Liver (tissue), 9 donors: ENCODE data around the gene NDUFA3. TPM values are rescaled to one million over a fixed set of nuclear protein-coding genes. Genes with fewer than 3 reads are reported as not detected.

Experiments used
- DNase-seq: peaks from one replicate; pipeline ENCODE4 v3.0.0-alpha.2; 2017; ENCODE audit warnings: low spot score
- H3K27ac ChIP-seq, 2 donors: one replicate each; pipeline ENCODE4 v1.7.0; 2013; ENCODE audit warnings: inconsistent platforms in 2 of 2, low read length in 2 of 2, control low read depth in 1 of 2, low read depth in 1 of 2, mild to moderate bottlenecking in 1 of 2
- H3K27me3 ChIP-seq, 4 donors: one replicate each; pipeline versions ENCODE4 v1.6.1 to v1.7.0; 2013; ENCODE audit warnings: low read length in 3 of 4, inconsistent platforms in 1 of 4, mild to moderate bottlenecking in 1 of 4, moderate library complexity in 1 of 4; ENCODE audit not compliant: control insufficient read depth in 4 of 4, insufficient read depth in 4 of 4
- H3K36me3 ChIP-seq, 4 donors: one replicate each; pipeline versions ENCODE4 v1.6.1 to v1.7.0; 2013; ENCODE audit warnings: low read length in 3 of 4, mild to moderate bottlenecking in 3 of 4, low read depth in 1 of 4, moderate library complexity in 1 of 4; ENCODE audit not compliant: control insufficient read depth in 4 of 4, insufficient read depth in 3 of 4
- H3K4me1 ChIP-seq, 4 donors: one replicate each; pipeline versions ENCODE4 v1.6.1 to v1.7.0; 2013; ENCODE audit warnings: low read length in 3 of 4, mild to moderate bottlenecking in 3 of 4, moderate library complexity in 1 of 4; ENCODE audit not compliant: control insufficient read depth in 4 of 4, insufficient read depth in 4 of 4
- H3K4me3 ChIP-seq, 3 donors: one replicate each; pipeline versions ENCODE4 v1.6.1 to v1.7.0; 2013; ENCODE audit warnings: low read length in 3 of 3, control low read depth in 1 of 3, low read depth in 1 of 3, mild to moderate bottlenecking in 1 of 3
- H3K9ac ChIP-seq, 2 donors: one replicate each; pipeline ENCODE4 v1.7.0; 2013; ENCODE audit warnings: low read length in 2 of 2, mild to moderate bottlenecking in 2 of 2, moderate library complexity in 2 of 2, control low read depth in 1 of 2, low read depth in 1 of 2
- H3K9me3 ChIP-seq, 4 donors: one replicate each; pipeline versions ENCODE4 v1.6.1 to v1.7.0; 2013; ENCODE audit warnings: low read length in 3 of 4; ENCODE audit not compliant: control insufficient read depth in 4 of 4
- ATF3 ChIP-seq: IDR thresholded peaks from 2 replicates; pipeline ENCODE4 v1.6.1; 2016; ENCODE audit warnings: antibody characterized with exemption
- CTCF ChIP-seq: fragments of 150-350 bp; IDR thresholded peaks from 2 replicates; pipeline ENCODE4 v1.5.1; 2017; ENCODE audit warnings: improper control_type of control experiment, low read depth, low read length; ENCODE audit not compliant: missing input control
- EGR1 ChIP-seq, 2 donors: IDR thresholded peaks; 2 replicates each; pipeline ENCODE4 v1.6.1; 2016 to 2018; ENCODE audit warnings: antibody characterized with exemption in 2 of 2, low read depth in 2 of 2
- FOXA1 ChIP-seq: IDR thresholded peaks from 2 replicates; pipeline ENCODE4 v1.6.1; 2016; ENCODE audit warnings: antibody characterized with exemption
- FOXA2 ChIP-seq: IDR thresholded peaks from 2 replicates; pipeline ENCODE4 v1.6.1; 2016; ENCODE audit warnings: antibody characterized with exemption
- GABPA ChIP-seq, 2 donors: IDR thresholded peaks in 1 of 2; conservative IDR thresholded peaks in 1 of 2; 2 replicates each; pipeline ENCODE4 v1.6.1; 2016; ENCODE audit warnings: antibody characterized with exemption in 2 of 2, mild to moderate bottlenecking in 1 of 2, moderate library complexity in 1 of 2
- HNF4A ChIP-seq, 2 donors: conservative IDR thresholded peaks; 2 replicates each; pipeline ENCODE4 v1.6.1; 2016; ENCODE audit warnings: antibody characterized with exemption in 2 of 2, mild to moderate bottlenecking in 2 of 2
- HNF4G ChIP-seq: IDR thresholded peaks from 2 replicates; pipeline ENCODE4 v1.6.1; 2016; ENCODE audit warnings: antibody characterized with exemption
- JUND ChIP-seq, 2 donors: IDR thresholded peaks; 2 replicates each; pipeline ENCODE4 v1.6.1; 2016; ENCODE audit warnings: antibody characterized with exemption in 2 of 2
- MAX ChIP-seq: IDR thresholded peaks from 2 replicates; pipeline ENCODE4 v1.6.1; 2016; ENCODE audit warnings: antibody characterized with exemption
- NR2F2 ChIP-seq: IDR thresholded peaks from 2 replicates; pipeline ENCODE4 v1.6.1; 2016; ENCODE audit warnings: antibody characterized with exemption
- REST ChIP-seq: IDR thresholded peaks from 2 replicates; pipeline ENCODE4 v1.6.1; 2016; ENCODE audit warnings: antibody characterized with exemption, mild to moderate bottlenecking
- RXRA ChIP-seq, 2 donors: IDR thresholded peaks; 2 replicates each; pipeline ENCODE4 v1.6.1; 2017 to 2018; ENCODE audit warnings: antibody characterized with exemption in 2 of 2, mild to moderate bottlenecking in 1 of 2
- SP1 ChIP-seq: IDR thresholded peaks from 2 replicates; pipeline ENCODE4 v1.6.1; 2018; ENCODE audit warnings: antibody characterized with exemption, mild to moderate bottlenecking
- TAF1 ChIP-seq: conservative IDR thresholded peaks from 2 replicates; pipeline ENCODE4 v1.6.1; 2016; ENCODE audit warnings: antibody characterized with exemption, mild to moderate bottlenecking
- YY1 ChIP-seq: IDR thresholded peaks from 2 replicates; pipeline ENCODE4 v1.6.1; 2016; ENCODE audit warnings: antibody characterized with exemption, mild to moderate bottlenecking
- ZBTB33 ChIP-seq: IDR thresholded peaks from 2 replicates; pipeline ENCODE4 v1.6.1; 2016; ENCODE audit warnings: antibody characterized with exemption
- WGBS: extraction: QIAGEN DNeasy Blood & Tissue Kit; methylation state at CpG from one replicate; pipeline ENCODE4 v1.1.7; 2013; 5-methylcytosine and 5-hydroxymethylcytosine counted together
- polyA plus RNA-seq, 2 donors: library from polyadenylated mRNA; stranded (reverse) in 1 of 2; unstranded in 1 of 2; fragments of 200-250 nt in 1 of 2; fragments of >200 nt in 1 of 2; fragmentation: Nextera tagmentation in 1 of 2; extraction: Ambion mirVana in 1 of 2; gene quantifications; one replicate each; pipeline versions ENCODE4 v1.2.1 to v1.2.3, GENCODE V29; 2013 to 2015
- total RNA-seq, 2 donors: library from RNA; depleted of rRNA; stranded (reverse); fragments of >200 nt; gene quantifications; one replicate each; pipeline ENCODE4 v1.2.3, GENCODE V29; 2014
- donor health status: healthy.
- donor health status: healthy.
- donor health status: healthy.
- donor health status: healthy.
- donor health status: healthy.

The NDUFA3 gene
- total and polyA plus RNA-seq, 4 donors: 5.9 to 343 (median 68.5) TPM

- peaks cover 0 to 17% (median 16%) of the 10 kb centered on the region in 4 donors for H3K36me3 ChIP-seq
- peak overlapping the region; percentile 61 to 88 (median 79) for H3K4me3 ChIP-seq
- no peak for DNase-seq
- H3K27me3 ChIP-seq: no peaks in the 10 kb centered on the region
- no peak overlapping the region for H3K27ac ChIP-seq
- no peaks in the 10 kb centered on the region for H3K9me3 ChIP-seq
- no peak overlapping the region for H3K9ac ChIP-seq
- TF ChIP-seq FOXA1 (no peak), CTCF (no peak), HNF4G (no peak), HNF4A (conservative IDR thresholded peaks at IDR 0.05) (no peak), ATF3 (no peak), SP1 (no peak), NR2F2 (no peak), FOXA2 (no peak), YY1 (no peak), RXRA (IDR thresholded peaks at IDR 0.05) (no peak)
- H3K4me1 ChIP-seq: peaks cover 3 to 35% (median 31%) of the 10 kb centered on the region in 4 donors
- 32% methylated on average over 31 of the region's 31 CpGs for WGBS
Measured at GRCh38 chr19:54138489-54139256, 36.0 kb downstream of the NDUFA3 start.

- TF ChIP-seq GABPA (IDR thresholded peaks at IDR 0.05 in 1 of 2, conservative IDR thresholded peaks at IDR 0.05 in 1 of 2) (no peak), YY1 (no peak), FOXA2 (no peak), HNF4A (conservative IDR thresholded peaks at IDR 0.05) (no peak), EGR1 (IDR thresholded peaks at IDR 0.05; ENCODE audit: low read depth in 2 of 2) (no peak), NR2F2 (no peak), RXRA (IDR thresholded peaks at IDR 0.05) (no peak), SP1 (no peak), FOXA1 (no peak), CTCF (no peak), JUND (IDR thresholded peaks at IDR 0.05) (no peak), ZBTB33 (no peak), ATF3 (no peak), MAX (no peak), TAF1 (no peak), REST (no peak), HNF4G (no peak)
- no peak for DNase-seq
- Histone ChIP-seq H3K9ac (no peak overlapping the region), H3K4me1 (peaks cover 2 to 28% (median 24%) of the 10 kb centered on the region in 4 donors), H3K9me3 (no peaks in the 10 kb centered on the region), H3K27me3 (no peaks in the 10 kb centered on the region), H3K27ac (no peak overlapping the region), H3K36me3 (peaks cover 11 to 44% (median 33%) of the 10 kb centered on the region in 4 donors), H3K4me3 (no peak overlapping the region)
- WGBS: 95% methylated on average over 3 of the region's 3 CpGs
Measured at GRCh38 chr19:54141356-54141755, 38.7 kb downstream of the NDUFA3 start.
